Stimulated activated CD4-positive, alpha-beta T cell treated with anti-CD3 and anti-CD28 coated beads, Interleukin-12 subunit alpha, Interleukin-12 subunit beta, amount 100 ng/mL, for 4 hours (primary cell): ENCODE data around the gene MORN3.
"Not testable (repeated sequence)": the region's sequence is repeated elsewhere in the genome, so short reads cannot be mapped to it uniquely, and the experiment has no call there.

Experiments used
- DNase-seq: peaks from one replicate; pipeline ENCODE4 v3.0.0-alpha.2; 2020

MORN3 gene

DNA sequence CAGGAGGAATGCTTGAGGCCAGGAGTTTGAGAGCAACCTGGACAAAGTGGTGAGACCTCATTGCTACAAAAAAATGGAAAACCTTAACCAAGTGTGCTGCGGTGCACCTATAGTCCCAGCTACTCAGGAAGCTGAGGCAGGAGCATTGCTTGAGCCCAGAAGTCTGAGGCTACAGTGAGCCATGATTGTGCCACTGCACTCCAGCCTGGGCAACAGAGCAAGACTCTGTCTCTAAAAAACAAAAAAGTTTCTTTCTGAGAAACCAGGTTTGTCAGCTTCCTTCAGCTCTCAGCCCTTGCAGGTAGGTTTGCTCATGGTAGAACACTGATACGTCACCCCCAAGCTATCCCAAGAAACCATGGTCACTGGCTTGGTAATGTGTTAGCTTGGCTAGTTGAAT, 20.0 kb upstream of the MORN3 start:
- DNase-seq: no peak

DNA sequence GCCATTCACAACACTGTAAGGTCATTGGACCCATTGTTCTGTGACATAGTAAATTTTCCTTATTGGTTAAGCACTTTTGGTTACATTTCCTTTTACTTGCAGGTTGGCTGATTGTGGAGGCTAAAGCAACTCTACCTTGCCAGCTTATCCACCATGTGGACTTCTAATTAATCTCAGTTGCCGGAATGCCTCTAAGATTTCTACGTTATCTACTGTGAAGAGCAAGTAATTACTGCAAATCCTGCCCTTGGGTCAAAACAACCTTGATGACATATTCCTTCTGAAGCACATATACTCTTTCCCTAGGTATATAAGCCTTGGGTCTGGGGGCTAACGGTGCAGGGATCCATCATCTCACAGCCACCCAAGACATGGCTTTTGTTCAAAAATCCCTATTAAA, 19.5 kb upstream of the MORN3 start:
- no peak for DNase-seq

DNA sequence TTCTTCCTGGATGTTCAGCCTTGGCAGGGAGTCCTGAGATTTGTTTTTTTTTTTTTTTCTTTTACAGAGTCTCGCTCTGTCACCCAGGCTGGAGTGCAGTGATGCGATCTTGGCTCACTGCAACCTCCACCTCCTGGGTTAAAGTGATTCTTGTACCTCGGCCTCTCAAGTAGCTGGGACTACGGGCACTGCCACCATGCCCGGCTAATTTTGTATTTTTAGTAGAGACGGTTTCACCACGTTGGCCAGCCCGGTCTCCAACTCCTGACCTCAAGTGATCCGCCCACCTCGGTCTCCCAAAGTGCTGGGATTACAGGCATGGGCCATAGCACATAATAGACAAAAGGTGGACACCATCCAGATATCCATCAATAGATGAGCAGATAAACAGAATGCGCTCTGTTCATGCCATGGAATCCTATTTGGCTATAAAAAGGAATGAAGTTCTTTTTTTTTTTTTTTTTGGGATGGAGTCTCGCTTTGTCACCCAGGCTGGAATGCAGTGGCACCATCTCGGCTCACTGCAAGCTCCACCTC, 10.3 kb upstream of the MORN3 start:
- DNase-seq: not testable (repeated sequence)

DNA sequence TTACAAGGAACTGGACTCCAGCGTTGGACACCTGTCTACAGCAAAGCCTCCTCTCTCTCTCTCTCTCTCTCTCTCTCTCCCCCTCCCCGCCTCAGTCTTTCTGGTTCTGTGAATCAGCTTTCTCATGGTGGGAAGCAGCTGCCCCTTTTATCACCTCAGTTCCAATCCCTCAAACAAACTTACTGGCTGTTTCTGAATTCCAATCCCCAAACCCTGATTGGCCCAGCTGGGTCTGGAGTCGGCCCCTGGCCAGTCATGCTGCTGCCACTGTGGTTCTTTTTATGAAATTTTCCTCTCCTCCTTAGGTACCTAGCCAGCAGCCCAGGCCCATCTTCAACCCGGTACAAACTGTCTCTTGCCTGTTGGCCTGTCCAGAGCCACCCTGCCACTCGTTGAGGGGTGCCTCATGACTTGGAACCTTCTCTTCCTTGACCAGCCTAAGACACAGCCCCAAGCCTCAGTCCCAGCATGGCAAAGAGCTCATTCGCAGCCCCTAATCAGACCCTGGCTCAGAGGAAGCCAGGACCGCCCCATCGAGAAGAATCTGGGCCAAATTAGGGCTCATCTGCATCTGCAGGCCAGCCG, 9.4 kb upstream of the MORN3 start:
- DNase-seq: no peak

DNA sequence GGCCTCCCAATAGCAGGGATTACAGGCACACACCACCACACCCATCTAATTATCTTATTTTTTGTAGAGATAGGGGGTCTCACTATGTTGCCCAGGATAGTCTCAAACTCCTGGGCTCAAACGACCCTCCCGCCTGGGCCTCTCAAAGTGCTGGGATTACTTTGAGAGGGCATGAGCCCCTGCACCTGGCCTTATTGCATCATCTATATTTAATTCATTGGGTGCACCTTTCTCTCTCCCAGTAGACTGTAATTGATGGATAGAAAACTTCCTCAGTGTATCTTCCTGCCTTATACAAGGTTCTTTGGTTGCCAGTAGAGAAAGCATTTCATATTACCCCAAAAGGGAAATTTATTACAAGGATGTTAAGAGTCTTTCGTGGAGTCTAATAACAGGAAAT, 8.9 kb upstream of the MORN3 start:
- DNase-seq: no peak

DNA sequence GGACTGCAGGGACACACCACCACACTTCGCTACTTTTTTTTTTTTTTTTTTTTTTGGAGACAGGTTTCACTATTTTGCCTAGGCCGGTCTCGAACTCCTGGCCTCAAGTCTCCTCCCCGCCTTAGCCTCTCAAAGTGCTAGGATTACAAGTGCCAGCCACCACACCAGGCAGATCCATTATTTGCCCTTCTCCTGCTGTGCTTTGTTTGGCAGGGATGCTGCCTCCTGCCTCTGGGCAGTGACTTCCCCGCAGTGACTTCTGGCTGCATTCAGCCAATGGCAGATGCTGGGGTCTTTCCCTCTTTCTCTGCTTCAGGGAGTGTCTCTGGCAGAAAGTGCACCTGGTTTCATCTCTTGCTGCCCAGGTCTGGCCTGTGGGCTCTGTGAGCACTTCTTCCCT, 6.7 kb upstream of the MORN3 start:
- DNase-seq: no peak

DNA sequence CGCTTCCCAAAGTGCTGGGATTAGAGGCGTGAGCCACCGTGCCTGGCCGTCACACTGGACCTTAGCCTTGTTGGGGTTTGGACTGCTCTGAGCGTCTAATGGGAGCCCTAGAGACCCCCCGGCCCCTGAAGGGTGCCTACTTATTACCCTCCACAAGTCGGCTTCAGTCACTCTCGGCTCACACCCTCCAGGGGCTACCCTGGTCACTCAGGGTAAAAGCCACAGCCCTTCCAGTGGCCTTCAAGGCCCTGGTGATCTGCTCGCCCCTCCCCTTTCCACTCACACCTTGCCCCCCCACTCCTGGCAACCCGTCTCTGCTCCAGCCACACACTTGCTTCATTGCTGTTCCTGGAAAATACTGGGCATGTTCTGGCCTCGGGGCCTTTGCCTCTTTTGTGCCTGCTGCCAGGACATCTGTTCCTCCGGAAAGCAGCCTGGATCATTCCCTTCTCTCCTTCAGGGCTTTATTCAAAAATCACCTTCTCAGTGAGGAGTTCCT, 3.6 kb upstream of the MORN3 start:
- DNase-seq: no peak

DNA sequence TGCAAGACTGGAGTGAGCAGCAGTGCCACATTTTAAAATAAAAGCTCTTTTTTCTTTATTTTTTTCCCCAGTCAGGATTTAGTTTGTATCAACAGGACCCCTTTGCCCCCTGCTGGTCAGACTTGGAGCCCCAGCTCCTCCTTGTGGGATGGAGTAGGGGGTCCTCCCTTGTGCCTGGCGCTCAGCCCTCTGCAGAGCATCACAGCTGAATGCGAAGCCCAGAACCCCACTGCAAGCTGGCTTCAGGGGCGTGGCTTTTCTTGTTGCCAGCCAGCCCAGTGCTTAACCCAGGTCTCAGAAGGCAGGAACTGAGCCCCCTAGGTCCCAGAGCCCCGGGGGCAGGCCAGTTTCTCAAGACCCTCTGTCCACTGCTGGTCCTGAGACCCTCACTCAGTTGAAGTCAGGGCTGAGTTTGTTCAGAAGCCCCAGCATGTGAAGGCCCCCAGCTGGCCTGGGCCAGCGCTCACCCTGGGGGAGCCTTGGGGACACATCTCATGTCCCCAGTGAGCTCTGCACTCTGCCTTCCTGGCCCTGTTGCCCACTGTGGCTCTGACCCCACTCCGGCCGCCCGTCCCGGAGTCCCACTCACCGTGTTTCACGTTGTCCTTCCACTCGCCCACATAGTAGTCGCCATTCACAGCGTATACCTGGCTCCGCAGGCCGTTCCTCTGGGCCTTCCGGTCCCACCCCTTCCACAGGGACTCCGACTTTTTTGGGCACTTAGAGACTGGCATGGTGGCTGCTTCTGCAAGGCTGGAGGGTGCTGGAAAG, 519 bp downstream of the MORN3 start:
- peak; percentile 63 for DNase-seq

DNA sequence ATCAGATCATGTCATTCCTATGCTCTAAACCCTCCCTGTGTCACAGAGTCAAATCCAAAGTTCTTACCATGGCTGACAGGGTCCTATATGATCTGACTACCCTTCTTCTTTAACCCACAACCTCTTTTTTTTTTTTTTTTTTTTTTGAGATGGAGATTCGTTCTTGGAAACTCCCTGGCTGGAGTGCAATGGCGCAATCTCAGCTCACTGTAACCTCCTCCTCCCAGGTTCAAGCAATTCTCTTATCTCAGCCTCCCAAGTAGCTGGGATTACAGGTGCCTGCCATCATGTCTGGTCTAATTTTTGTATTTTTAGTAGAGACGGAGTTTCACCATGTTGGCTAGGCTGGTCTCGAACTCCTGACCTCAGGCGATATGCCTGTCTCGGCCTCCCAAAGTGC, 2.6 kb downstream of the MORN3 start:
- DNase-seq: not testable (repeated sequence)

DNA sequence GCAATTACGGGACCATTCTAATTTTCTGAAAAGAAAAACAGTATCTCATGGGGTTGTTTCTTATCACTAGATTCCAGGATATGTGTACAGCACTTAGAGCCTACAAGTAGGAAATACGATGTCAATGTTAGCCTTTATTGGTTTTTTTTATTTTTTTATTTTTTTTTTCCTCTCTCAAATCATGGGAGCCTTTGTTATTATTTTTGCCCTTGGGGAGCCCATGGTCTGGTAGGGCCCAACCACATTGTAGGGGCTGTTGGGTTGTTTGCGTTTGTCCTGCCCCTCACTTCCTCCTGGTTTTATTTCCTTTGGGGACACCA, 5.9 kb downstream of the MORN3 start:
- DNase-seq: no peak

DNA sequence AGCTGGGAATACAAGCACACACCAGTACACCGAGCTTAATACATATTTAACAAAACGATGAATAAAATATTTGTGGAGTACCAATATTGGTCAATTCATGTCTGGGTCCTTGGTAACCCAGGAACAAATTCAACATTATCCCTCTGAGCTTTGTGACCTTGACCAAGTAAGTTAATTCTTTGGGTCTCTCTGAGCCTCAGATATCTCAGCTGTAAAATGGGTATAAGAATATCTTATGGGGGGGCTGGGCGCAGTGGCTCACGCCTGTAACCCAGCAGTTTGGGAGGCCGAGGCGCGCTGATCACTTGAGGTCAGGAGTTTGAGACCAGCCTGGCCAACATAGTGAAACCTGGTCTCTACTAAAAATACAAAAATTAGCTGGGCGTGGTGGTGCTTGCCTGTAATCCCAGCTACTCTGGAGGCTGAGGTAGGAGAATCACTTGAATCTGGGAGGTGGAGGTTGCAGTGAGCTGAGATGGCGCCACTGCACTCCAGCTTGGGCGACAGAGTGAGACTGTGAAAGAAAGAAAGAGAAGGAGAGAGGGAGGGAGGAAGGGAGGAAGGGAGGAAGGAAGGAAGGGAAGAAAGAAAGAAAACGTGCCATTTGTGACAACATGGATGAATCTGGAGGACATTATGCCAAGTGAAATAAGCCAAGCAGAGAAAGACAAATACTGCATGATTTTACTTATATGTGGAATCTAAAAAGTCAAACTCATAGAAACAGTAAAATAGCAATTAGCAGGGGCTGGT, 7.9 kb downstream of the MORN3 start:
- not testable (repeated sequence) for DNase-seq

DNA sequence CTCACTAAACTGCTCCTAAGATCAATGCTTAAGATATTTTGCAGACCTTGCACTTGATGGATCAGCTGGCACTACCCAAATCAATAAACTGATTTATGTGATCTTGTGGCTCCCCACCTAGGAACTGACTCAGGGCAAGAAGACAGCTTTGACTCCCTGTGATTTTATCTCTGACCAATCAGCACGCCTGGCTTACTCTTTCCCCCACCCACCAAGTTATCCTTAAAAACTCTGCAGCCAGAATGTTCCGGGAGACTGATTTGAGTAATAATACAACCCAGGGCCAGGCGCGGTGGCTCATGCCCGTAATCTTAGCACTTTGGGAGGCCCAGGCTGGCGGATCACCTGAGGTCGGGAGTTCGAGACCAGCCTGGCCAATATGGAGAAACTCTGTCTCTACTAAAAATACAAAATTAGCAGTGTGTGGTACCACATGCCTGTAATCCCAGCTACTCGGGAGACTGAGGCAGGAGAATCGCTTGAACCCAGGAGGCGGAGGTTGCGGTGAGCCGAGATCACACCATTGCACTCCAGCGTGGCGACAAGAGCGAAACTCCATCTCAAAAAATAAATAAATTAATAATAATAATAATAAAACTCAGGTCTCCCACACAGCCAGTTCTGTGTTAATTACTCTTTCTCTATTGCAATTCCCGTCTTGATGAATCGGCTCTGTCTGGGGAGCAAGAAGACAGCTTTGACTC, 12.0 kb downstream of the MORN3 start:
- DNase-seq: no peak

DNA sequence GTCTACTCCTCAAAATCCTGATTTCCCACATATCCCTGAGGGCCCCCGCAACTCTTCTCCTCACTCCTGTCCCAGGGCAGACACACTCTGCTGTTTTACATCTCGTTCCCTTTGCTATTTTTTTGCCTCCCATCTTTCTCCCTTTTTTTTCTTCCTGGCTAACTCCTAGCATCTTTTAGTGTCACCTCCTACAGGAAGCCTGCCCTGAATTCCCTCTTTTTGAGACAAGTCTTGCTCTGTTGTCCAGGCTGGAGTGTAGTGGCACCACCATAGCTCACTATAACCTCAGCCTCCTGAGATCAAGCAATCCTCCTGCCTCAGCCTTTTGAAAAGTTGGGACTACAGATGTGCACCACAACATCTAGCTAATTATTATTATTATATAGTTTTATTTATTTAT, 13.3 kb downstream of the MORN3 start:
- DNase-seq: no peak

DNA sequence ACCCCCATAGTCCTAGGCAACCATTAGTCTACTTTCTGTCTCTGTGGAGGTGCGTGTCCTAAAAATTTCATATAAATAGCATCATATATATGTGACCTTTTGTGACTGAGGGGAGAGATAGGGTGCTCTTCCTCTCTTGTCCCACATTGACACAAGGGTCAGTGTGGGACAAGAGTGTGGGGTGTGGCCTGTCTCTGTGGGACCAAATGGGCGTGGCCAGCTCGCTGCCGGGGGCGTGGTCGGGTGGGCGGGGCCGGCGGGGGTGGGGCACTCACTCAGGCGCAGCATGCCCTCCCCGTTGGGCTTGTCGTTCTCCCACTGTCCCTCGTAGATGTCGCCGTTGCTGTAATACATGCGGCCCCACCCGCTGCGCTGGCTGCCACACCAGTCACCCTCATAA, 15.5 kb downstream of the MORN3 start:
- DNase-seq: no peak

DNA sequence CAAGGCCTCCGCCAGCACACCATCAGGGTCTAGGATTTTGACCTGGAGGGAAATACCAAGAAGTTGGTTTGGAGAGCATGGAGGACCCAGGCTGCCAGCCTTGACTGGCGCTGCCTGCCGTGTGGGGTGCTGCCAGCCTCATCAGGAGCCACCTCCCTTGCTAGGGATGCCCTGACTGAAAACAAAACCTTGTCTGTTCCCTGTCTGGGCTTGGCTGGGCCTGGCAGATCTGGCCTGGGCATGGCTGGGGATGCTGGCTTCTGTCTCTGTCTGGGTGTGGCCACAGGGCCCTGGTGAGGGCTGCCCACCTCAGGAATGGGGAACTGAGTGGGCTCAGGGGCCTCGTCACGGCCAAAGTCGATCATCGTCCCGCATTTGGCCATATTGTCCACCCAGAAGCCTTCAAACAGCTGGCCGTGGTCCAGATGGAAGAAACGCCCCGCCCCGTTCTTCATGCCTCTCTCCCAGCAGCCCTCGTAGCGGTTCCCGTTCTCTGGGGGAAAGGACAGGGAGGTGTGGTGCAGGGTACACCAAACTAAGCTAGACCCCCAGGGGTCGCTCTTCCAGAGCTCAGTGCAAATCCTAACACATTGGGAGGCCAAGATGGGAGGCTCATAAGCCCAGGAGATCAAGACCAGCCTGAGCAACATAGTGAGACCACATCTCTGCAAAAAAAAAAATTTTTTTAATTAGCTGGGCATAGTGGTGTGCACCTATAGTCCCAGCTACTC, 16.5 kb downstream of the MORN3 start:
- DNase-seq: no peak

DNA sequence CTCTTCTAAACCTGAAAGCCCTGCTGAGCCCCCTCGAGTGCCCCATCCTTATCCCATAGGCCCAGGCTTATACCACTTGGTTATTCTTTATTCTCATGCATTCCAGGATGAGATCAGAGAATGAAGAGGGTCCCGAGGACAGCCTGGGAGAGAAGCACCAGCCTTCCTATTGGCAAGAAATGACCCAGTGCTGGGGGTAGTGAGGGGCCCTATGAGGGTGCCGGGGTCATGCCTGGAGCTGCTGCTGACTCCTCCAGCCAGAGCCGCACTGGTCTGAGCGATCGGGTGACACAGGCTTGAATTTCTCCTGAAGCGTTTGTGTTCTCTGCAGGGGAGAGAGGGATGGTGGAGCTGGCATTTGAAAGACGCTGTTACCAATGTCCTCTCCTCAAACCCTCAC, 18.1 kb downstream of the MORN3 start:
- DNase-seq: no peak

DNA sequence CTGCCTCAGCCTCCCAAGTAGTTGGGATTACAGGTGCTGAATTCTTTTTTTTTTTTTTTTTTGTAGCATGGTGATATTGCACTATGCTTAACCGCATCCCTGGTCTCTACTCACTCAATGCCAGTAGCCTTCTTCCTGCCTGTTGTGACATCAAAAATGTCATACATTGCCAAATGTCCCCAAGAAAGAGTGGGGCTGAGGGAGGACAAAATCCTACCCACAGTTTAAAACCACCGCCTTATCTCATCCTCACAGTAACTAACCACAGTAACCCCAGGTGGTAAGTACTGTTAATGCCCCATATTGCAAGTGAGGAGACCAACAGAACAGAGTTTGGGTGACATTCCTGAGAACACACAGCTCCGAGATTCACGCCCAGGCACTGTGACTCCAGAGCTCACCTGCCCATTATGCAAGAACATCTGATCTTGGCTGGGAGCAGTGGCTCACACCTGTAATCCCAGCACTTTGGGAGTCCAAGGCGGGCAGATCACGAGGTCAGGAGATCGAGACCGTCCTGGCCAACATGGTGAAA, 19.6 kb downstream of the MORN3 start:
- no peak for DNase-seq

DNA sequence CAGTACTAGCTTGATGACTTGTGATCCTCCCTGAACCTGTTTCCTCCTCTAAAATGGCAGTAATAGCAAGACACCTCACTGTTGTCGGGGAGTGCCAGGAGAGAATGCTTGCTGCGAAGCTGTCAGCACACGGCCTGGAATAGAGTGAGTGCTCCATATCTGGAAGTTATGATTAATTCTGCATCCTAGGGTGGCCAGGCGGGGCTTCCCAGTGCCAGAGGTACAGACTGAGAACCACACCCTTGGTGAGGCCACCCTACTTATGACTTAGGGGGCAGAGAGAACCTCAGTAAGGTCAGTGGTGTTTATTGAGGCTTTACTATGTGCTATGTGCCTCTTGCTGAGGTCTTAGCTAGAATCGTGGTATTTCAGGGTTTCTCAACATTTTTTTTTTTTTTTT, 20.1 kb downstream of the MORN3 start:
- no peak for DNase-seq

DNA sequence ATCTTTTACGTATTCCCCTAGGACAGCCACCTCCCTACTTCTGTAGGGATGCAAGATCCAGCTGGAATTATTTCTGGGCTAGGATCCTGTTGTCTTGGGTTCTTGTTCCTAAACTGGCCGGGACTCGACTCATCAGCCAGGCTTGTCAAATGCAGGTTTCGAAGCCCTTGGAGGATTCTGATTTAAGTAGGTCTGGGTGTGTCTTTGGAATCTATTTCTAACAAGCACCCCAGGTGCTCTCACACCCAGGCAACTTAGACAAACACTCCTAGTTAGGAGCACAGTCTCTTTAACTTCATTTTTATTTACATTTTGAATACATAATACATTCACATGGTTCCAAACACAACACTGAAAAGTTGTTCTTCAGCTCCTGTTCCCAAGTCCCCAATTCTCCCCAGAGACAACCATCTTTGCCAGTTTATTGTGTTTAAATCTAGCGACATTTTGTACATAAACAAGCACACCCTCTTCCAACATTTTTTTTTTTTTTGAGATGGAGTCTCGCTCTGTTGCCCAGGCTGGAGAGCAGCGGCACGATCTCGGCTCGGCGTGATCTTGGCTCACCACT, 20.9 kb downstream of the MORN3 start:
- DNase-seq: no peak

DNA sequence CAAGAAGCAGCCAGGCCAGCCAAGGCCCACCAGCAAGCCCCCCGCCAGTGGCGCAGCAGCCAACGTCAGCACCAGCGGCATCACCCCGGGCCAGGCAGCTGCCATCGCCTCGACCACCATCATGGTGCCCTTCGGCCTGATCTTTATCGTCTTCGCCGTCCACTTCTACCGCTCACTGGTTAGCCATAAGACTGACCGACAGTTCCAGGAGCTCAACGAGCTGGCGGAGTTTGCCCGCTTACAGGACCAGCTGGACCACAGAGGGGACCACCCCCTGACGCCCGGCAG, 28.2 kb downstream of the MORN3 start:
- DNase-seq: no peak

DNA sequence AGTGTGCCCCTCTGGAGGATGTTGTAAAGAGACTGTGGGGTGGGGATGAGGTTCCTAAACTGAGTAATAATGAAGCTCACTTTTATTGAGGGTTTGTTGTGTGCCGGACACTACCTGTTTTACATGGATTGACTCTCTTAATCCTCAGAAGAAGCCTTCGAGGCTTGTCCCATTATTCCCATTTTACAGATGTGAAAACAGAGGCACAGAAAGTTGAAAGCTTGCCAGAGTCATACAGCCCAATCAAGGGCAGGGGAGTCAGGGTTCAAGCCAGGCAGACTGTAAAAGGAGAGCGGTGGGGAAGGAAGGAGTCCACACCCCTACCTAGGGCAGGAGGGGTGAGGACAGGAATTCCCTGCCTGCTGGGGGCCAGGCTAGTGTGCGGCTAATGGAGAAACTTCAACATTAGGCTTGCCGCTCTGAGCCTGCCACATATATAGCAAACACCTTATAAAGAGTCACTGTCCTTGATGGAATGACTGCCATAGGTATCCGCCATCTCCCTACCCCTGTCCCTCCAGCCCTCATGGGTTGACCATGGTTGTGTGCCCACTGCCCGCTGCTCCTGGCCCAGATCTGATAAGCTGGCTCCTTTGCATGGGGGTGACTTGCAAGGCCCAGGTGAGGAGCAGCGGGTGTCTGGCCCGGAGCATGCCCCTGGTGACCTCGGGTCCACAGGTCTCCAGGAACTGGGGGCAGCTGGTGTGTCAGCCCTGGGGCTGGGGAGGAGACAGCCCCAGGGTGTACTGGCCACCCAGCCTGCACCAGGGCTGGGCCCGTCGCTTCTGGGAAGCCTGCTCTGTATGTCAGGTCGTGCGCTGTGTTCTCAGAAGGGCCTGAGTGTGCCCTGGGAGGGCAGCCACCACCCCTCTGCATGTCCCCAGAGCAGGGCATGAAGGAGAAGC, 30.9 kb downstream of the MORN3 start:
- DNase-seq: no peak
